22Rv1 (cell line): ENCODE data around the gene KLRD1.

Source experiments
- ZFX ChIP-seq: fragments of 450-650 bp; IDR thresholded peaks from 2 replicates; pipeline ENCODE4 v1.6.1; 2017; ENCODE audit warnings: antibody characterized with exemption, borderline replicate concordance
- TF ChIP-seq, protein P1 (sequence below): fragments of 450-650 bp; IDR thresholded peaks from 2 replicates; pipeline ENCODE4 v1.5.1; 2017; ENCODE audit warnings: mild to moderate bottlenecking

DNA sequence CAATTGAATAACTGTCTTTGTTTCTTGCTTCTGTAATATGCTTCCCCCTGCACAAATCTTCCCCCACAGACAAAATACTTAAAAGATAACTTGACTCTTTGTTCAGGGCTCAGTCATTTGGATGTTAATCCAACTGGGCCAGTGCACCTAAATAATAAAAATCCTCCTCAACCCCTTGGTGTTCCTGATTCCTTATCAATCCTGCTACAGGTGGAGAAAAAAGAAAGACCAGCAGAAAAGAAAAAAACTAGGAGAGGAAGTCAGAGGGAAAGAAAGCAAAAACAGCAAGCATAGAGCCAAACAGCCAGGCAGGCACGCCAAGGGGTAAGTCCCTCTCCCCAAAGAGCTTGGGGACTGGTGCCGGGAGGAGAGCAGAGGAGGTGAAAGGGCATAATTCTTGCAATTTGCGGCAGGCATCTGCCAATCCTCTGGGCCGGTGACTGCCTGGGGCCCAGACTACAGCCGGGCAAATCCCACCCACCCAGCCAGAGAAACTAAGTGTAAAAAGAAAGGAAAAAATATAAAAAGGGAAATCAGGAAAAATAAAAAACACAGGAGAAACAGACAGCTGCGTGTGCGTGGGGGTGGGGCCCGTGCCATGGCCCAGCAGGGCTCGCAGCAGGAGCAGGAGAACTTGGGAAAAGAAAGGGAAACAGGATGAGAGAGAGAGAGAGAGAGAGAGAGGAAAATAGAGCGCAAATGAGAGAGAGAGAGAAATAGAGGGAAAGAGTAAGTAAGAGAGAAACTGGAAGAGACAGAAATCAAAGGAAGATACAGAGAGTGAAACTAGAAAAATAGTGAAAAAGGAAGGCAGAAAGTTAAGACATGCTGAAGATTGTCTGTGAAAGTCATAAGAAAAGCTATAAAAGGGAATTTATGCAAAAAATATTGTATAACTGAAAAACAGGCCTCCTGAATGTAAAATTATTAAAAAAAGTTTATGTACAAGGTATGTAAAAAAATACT, 60.8 kb downstream of the KLRD1 start:
- TF ChIP-seq, protein P1, sequence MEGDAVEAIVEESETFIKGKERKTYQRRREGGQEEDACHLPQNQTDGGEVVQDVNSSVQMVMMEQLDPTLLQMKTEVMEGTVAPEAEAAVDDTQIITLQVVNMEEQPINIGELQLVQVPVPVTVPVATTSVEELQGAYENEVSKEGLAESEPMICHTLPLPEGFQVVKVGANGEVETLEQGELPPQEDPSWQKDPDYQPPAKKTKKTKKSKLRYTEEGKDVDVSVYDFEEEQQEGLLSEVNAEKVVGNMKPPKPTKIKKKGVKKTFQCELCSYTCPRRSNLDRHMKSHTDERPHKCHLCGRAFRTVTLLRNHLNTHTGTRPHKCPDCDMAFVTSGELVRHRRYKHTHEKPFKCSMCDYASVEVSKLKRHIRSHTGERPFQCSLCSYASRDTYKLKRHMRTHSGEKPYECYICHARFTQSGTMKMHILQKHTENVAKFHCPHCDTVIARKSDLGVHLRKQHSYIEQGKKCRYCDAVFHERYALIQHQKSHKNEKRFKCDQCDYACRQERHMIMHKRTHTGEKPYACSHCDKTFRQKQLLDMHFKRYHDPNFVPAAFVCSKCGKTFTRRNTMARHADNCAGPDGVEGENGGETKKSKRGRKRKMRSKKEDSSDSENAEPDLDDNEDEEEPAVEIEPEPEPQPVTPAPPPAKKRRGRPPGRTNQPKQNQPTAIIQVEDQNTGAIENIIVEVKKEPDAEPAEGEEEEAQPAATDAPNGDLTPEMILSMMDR: no peak
- TF ChIP-seq ZFX: no peak
